Measurements from ENCODE around the gene AHSP. TPM values are rescaled to one million over a fixed set of nuclear protein-coding genes. Genes with fewer than 3 reads are reported as not detected.

Gene AHSP
- total and polyA plus RNA-seq, 10 of the 15 experiments (the other 5 are each of a cell fraction or from before 2014, with no cell fraction given) = not detected

DNA sequence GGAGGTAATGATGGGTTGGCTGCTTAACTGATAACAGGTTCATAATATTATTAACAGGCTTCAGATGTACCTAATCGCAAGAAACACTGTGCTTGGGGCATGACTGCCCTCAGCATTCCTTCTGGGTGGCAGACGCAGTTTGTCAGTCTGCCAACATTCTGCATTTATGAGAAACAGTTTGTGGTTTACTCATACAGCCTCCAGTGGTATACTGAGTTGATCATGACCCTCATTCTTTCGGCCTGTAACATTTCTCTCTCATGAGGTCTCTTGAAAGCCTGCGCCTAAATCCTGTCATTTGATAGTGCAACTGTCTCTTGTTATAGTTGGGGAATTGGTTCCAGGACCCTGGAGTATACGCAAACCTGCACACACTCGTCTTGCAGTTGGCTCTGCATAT is 14.6 kb upstream of the AHSP start:
- Histone ChIP-seq H3K27ac (ENCODE audit: control insufficient read depth, insufficient read depth) (no peak overlapping the region), H3K9ac (ENCODE audit: control insufficient read depth, insufficient read depth, low read length) (no peak overlapping the region), H3K4me2 (ENCODE audit: control insufficient read depth, insufficient read depth) (no peak overlapping the region), H3K36me3 (ENCODE audit: control insufficient read depth in 2 of 2, insufficient read depth in 2 of 2, low read length in 1 of 2) (no peaks in the 10 kb centered on the region), H3K4me1 (ENCODE audit: control insufficient read depth, insufficient read depth, low read length) (no peaks in the 10 kb centered on the region), H3K79me2 (ENCODE audit: control insufficient read depth, insufficient read depth, low read length) (peaks cover 11% of the 10 kb centered on the region), H3K4me3 (no peak overlapping the region), H3K27me3 (replicated peaks in 1 of 2; ENCODE audit: control insufficient read depth in 2 of 2, insufficient read depth in 2 of 2, low read length in 1 of 2) (no peaks in the 10 kb centered on the region), H4K20me1 (ENCODE audit: control insufficient read depth, insufficient read depth) (no peaks in the 10 kb centered on the region), H3K9me3 (replicated peaks; ENCODE audit: control insufficient read depth, insufficient read depth, low read length) (no peaks in the 10 kb centered on the region; the same call in 2 of the 3 replicates), H2AFZ (ENCODE audit: control insufficient read depth, low read depth, low read length) (no peak overlapping the region)
- intact Hi-C loops (cut with micrococcal nuclease; ENCODE audit: unreplicated experiment) (no loop called here), in situ Hi-C loops (cut with MboI) (loop anchor here (5.0 kb wide), 1 partner anchor 184 kb away; no protein-coding TSS in a partner anchor)
- no peak for DNase-seq (ENCODE audit: low read depth, low spot score)
- CTCF ChIA-PET = no interaction called here
- RAD21 ChIA-PET (ENCODE audit: unreplicated experiment) = no interaction called here
- no peak for FAIRE-seq
- TF ChIP-seq YBX1 (IDR thresholded peaks at IDR 0.05) (no peak), NRF1 (conservative IDR thresholded peaks at IDR 0.05; ENCODE audit: low read depth, low read length) (no peak), WRNIP1 (IDR thresholded peaks at IDR 0.05; ENCODE audit: borderline replicate concordance, low read depth, low read length) (no peak), RAD51 (IDR thresholded peaks at IDR 0.05) (no peak)
- TF ChIP-seq, protein P1, sequence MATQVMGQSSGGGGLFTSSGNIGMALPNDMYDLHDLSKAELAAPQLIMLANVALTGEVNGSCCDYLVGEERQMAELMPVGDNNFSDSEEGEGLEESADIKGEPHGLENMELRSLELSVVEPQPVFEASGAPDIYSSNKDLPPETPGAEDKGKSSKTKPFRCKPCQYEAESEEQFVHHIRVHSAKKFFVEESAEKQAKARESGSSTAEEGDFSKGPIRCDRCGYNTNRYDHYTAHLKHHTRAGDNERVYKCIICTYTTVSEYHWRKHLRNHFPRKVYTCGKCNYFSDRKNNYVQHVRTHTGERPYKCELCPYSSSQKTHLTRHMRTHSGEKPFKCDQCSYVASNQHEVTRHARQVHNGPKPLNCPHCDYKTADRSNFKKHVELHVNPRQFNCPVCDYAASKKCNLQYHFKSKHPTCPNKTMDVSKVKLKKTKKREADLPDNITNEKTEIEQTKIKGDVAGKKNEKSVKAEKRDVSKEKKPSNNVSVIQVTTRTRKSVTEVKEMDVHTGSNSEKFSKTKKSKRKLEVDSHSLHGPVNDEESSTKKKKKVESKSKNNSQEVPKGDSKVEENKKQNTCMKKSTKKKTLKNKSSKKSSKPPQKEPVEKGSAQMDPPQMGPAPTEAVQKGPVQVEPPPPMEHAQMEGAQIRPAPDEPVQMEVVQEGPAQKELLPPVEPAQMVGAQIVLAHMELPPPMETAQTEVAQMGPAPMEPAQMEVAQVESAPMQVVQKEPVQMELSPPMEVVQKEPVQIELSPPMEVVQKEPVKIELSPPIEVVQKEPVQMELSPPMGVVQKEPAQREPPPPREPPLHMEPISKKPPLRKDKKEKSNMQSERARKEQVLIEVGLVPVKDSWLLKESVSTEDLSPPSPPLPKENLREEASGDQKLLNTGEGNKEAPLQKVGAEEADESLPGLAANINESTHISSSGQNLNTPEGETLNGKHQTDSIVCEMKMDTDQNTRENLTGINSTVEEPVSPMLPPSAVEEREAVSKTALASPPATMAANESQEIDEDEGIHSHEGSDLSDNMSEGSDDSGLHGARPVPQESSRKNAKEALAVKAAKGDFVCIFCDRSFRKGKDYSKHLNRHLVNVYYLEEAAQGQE (IDR thresholded peaks at IDR 0.05; ENCODE audit: low read depth, low read length) = no peak
- TF ChIP-seq, protein P2, sequence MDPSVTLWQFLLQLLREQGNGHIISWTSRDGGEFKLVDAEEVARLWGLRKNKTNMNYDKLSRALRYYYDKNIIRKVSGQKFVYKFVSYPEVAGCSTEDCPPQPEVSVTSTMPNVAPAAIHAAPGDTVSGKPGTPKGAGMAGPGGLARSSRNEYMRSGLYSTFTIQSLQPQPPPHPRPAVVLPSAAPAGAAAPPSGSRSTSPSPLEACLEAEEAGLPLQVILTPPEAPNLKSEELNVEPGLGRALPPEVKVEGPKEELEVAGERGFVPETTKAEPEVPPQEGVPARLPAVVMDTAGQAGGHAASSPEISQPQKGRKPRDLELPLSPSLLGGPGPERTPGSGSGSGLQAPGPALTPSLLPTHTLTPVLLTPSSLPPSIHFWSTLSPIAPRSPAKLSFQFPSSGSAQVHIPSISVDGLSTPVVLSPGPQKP (IDR thresholded peaks at IDR 0.05; ENCODE audit: low read depth, low read length) = no peak
- TF ChIP-seq, protein P3, sequence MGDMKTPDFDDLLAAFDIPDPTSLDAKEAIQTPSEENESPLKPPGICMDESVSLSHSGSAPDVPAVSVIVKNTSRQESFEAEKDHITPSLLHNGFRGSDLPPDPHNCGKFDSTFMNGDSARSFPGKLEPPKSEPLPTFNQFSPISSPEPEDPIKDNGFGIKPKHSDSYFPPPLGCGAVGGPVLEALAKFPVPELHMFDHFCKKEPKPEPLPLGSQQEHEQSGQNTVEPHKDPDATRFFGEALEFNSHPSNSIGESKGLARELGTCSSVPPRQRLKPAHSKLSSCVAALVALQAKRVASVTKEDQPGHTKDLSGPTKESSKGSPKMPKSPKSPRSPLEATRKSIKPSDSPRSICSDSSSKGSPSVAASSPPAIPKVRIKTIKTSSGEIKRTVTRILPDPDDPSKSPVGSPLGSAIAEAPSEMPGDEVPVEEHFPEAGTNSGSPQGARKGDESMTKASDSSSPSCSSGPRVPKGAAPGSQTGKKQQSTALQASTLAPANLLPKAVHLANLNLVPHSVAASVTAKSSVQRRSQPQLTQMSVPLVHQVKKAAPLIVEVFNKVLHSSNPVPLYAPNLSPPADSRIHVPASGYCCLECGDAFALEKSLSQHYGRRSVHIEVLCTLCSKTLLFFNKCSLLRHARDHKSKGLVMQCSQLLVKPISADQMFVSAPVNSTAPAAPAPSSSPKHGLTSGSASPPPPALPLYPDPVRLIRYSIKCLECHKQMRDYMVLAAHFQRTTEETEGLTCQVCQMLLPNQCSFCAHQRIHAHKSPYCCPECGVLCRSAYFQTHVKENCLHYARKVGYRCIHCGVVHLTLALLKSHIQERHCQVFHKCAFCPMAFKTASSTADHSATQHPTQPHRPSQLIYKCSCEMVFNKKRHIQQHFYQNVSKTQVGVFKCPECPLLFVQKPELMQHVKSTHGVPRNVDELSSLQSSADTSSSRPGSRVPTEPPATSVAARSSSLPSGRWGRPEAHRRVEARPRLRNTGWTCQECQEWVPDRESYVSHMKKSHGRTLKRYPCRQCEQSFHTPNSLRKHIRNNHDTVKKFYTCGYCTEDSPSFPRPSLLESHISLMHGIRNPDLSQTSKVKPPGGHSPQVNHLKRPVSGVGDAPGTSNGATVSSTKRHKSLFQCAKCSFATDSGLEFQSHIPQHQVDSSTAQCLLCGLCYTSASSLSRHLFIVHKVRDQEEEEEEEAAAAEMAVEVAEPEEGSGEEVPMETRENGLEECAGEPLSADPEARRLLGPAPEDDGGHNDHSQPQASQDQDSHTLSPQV (IDR thresholded peaks at IDR 0.05) = no peak
- no peak for ATAC-seq
- BruUV-seq (replicated peaks) = no TSS peak
- POLR2A ChIA-PET = interaction anchor here (0.6 kb wide), 1 partner anchor 12 kb away, joined by 4 read pairs; no protein-coding TSS in a partner anchor
- SMC1A ChIA-PET (ENCODE audit: uncharacterized antibody, unreplicated experiment) = no interaction called here
- 54% methylated on average over 6 of the region's 6 CpGs for WGBS (ENCODE audit: insufficient coverage, insufficient replicate concordance, low lambda C conversion rate, missing lambda C conversion rate)

Measured in GM12878 (cell line).